Colonic mucosa (tissue), 4 donors: Measurements from ENCODE around the gene TNFRSF1A. TPM values are rescaled to one million over a fixed set of nuclear protein-coding genes. Genes with fewer than 3 reads are reported as not detected.

Experiments
- DNase-seq: peaks from one replicate; pipeline ENCODE4 v3.0.0-alpha.2; 2020
- H3K27ac ChIP-seq: fragments of 200-600 bp; one replicate; pipeline ENCODE4 v1.8.0; 2021
- H3K27me3 ChIP-seq: fragments of 200-600 bp; one replicate; pipeline ENCODE4 v1.8.0; 2021
- H3K36me3 ChIP-seq: fragments of 200-600 bp; one replicate; pipeline ENCODE4 v1.8.0; 2021
- H3K4me1 ChIP-seq: fragments of 200-600 bp; one replicate; pipeline ENCODE4 v1.8.0; 2021; ENCODE audit warnings: mild to moderate bottlenecking
- H3K4me3 ChIP-seq: fragments of 200-600 bp; one replicate; pipeline ENCODE4 v1.8.0; 2021
- H3K9ac ChIP-seq, 2 donors: one replicate each; pipeline ENCODE4 v1.7.0; 2013; ENCODE audit warnings: control low read depth in 2 of 2, low read depth in 2 of 2, low read length in 2 of 2
- H3K9me3 ChIP-seq: fragments of 200-600 bp; one replicate; pipeline ENCODE4 v1.8.0; 2021
- CTCF ChIP-seq: fragments of 200-600 bp; IDR thresholded peaks from one replicate; pipeline ENCODE4 v1.8.0; 2022; ENCODE audit warnings: antibody characterized with exemption, mild to moderate bottlenecking
- intact Hi-C: fragments of 100-400 bp; cut with DNase I; formaldehyde crosslinking; loops from one replicate; pipeline ENCODE4 v1.14.1; 2022
- total RNA-seq, 2 donors: library from RNA; stranded (reverse); fragmentation: NEBNext Ultra II Directional in 1 of 2; extraction: Animal tissue kit (Norgen Biotek cat#: 25700) in 1 of 2; gene quantifications; one replicate each; pipeline ENCODE4 v1.2.1, GENCODE V29; 2021
- donor health status: healthy.
- donor health status: DM: no; HTN: no; CAD: no.
- donor health status: DM: no; HTN: no; CAD: no.

The TNFRSF1A gene
- total RNA-seq, 2 donors from 2014 or later = 116 to 164 TPM

- no peak for TF ChIP-seq CTCF
- Histone ChIP-seq H3K27ac (no peak overlapping the region), H3K36me3 (no peaks in the 10 kb centered on the region), H3K27me3 (no peaks in the 10 kb centered on the region), H3K9ac (no peak overlapping the region), H3K4me1 (peaks cover 3% of the 10 kb centered on the region), H3K9me3 (no peaks in the 10 kb centered on the region), H3K4me3 (no peak overlapping the region)
- intact Hi-C loops = no loop called here
- DNase-seq = no peak
Measured at GRCh38 chr12:6318440-6318879, 23.4 kb downstream of the TNFRSF1A start.

GRCh38 chr12:6317693-6318439 lies 24.0 kb downstream of the TNFRSF1A start:
- H3K4me1 ChIP-seq = peaks cover 8% of the 10 kb centered on the region
- no peaks in the 10 kb centered on the region for H3K27me3 ChIP-seq
- no peaks in the 10 kb centered on the region for H3K9me3 ChIP-seq
- DNase-seq = no peak
- TF ChIP-seq CTCF = no peak
- no peaks in the 10 kb centered on the region for H3K36me3 ChIP-seq
- H3K27ac ChIP-seq = no peak overlapping the region
- H3K4me3 ChIP-seq = no peak overlapping the region
- intact Hi-C loops = no loop called here
- no peak overlapping the region for H3K9ac ChIP-seq

GRCh38 chr12:6316921-6317692 lies 24.8 kb downstream of the TNFRSF1A start:
- peaks cover 8% of the 10 kb centered on the region for H3K4me1 ChIP-seq
- intact Hi-C loops = no loop called here
- no peaks in the 10 kb centered on the region for H3K27me3 ChIP-seq
- no peak for DNase-seq
- no peak overlapping the region for H3K9ac ChIP-seq
- H3K4me3 ChIP-seq = no peak overlapping the region
- no peaks in the 10 kb centered on the region for H3K9me3 ChIP-seq
- TF ChIP-seq CTCF = no peak
- no peaks in the 10 kb centered on the region for H3K36me3 ChIP-seq
- H3K27ac ChIP-seq = no peak overlapping the region

GRCh38 chr12:6315704-6316597 lies 25.9 kb downstream of the TNFRSF1A start:
- DNase-seq = no peak
- Histone ChIP-seq H3K9me3 (no peaks in the 10 kb centered on the region), H3K36me3 (no peaks in the 10 kb centered on the region), H3K4me1 (peaks cover 8% of the 10 kb centered on the region), H3K27ac (no peak overlapping the region), H3K4me3 (no peak overlapping the region), H3K27me3 (no peaks in the 10 kb centered on the region), H3K9ac (no peak overlapping the region)
- intact Hi-C loops = no loop called here
- no peak for TF ChIP-seq CTCF

- no peaks in the 10 kb centered on the region for H3K27me3 ChIP-seq
- H3K36me3 ChIP-seq = no peaks in the 10 kb centered on the region
- no peak overlapping the region for H3K27ac ChIP-seq
- H3K4me3 ChIP-seq = no peak overlapping the region
- intact Hi-C loops = no loop called here
- H3K9ac ChIP-seq = no peak overlapping the region
- no peak for TF ChIP-seq CTCF
- H3K4me1 ChIP-seq = peaks cover 8% of the 10 kb centered on the region
- no peak for DNase-seq
- no peaks in the 10 kb centered on the region for H3K9me3 ChIP-seq
Measured at GRCh38 chr12:6315184-6315583, 26.7 kb downstream of the TNFRSF1A start.
